ENCODE measurements around the gene WRNIP1.

The WRNIP1 gene

GRCh38 chr6:2748183-2748582 is 17.0 kb upstream of the WRNIP1 start:
- no peak for DNase-seq
- H3K9me3 ChIP-seq (ENCODE audit: severe bottlenecking): no peaks in the 10 kb centered on the region
- no peaks in the 10 kb centered on the region for H3K27me3 ChIP-seq (ENCODE audit: insufficient read depth, low read depth, severe bottlenecking)
- no peaks in the 10 kb centered on the region for H3K36me3 ChIP-seq
- no peak overlapping the region for H3K27ac ChIP-seq
- H3K4me3 ChIP-seq (ENCODE audit: low read depth, low read length): no peak overlapping the region
- TF ChIP-seq, protein P1, sequence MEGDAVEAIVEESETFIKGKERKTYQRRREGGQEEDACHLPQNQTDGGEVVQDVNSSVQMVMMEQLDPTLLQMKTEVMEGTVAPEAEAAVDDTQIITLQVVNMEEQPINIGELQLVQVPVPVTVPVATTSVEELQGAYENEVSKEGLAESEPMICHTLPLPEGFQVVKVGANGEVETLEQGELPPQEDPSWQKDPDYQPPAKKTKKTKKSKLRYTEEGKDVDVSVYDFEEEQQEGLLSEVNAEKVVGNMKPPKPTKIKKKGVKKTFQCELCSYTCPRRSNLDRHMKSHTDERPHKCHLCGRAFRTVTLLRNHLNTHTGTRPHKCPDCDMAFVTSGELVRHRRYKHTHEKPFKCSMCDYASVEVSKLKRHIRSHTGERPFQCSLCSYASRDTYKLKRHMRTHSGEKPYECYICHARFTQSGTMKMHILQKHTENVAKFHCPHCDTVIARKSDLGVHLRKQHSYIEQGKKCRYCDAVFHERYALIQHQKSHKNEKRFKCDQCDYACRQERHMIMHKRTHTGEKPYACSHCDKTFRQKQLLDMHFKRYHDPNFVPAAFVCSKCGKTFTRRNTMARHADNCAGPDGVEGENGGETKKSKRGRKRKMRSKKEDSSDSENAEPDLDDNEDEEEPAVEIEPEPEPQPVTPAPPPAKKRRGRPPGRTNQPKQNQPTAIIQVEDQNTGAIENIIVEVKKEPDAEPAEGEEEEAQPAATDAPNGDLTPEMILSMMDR (IDR thresholded peaks at IDR 0.05; ENCODE audit: low read depth, low read length): no peak

GRCh38 chr6:2749969-2750600 is 15.1 kb upstream of the WRNIP1 start:
- Histone ChIP-seq H3K27me3 (ENCODE audit: insufficient read depth, low read depth, severe bottlenecking) (no peaks in the 10 kb centered on the region), H3K4me3 (ENCODE audit: low read depth, low read length) (no peak overlapping the region), H3K36me3 (no peaks in the 10 kb centered on the region), H3K27ac (no peak overlapping the region), H3K9me3 (ENCODE audit: severe bottlenecking) (no peaks in the 10 kb centered on the region)
- DNase-seq: peak; percentile 69
- TF ChIP-seq, protein P1 (IDR thresholded peaks at IDR 0.05; ENCODE audit: low read depth, low read length): peak; percentile 80

DNA sequence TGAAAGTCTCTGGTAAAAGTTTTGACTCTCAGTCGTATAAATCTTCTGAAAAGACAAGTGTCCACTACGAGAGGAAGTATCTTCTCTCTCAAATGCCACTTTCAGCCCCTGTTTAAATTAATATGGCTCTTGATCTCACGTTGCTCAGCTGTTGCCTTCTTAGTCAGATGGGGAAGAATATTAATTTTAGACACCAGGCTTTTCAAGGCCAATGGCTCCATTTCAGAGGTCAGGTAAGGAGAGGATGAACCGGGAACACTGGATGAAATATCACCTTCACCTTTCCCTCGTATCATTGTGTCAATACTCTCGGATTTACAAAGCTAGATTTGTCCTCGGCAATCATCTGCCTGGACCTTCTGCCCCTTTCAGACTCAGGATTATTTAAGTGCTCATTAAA is 14.4 kb upstream of the WRNIP1 start, which contains the start of gene MYLK4:
TSS of gene MYLK4 (minus strand) at position 91 of the 400 bp plus-strand sequence. CDS start 1,628 bp downstream, outside the sequence.
- no peaks in the 10 kb centered on the region for H3K9me3 ChIP-seq (ENCODE audit: severe bottlenecking)
- no peak within 1 kb of the TSS for H3K27ac ChIP-seq
- DNase-seq: no peak
- TF ChIP-seq, protein P1 (IDR thresholded peaks at IDR 0.05; ENCODE audit: low read depth, low read length): no peak
- H3K27me3 ChIP-seq (ENCODE audit: insufficient read depth, low read depth, severe bottlenecking): no peaks in the 10 kb centered on the region
- H3K36me3 ChIP-seq: no peaks in the 10 kb centered on the region
- no peak within 1 kb of the TSS for H3K4me3 ChIP-seq (ENCODE audit: low read depth, low read length)

- Histone ChIP-seq H3K27ac (no peak overlapping the region), H3K9me3 (ENCODE audit: severe bottlenecking) (no peaks in the 10 kb centered on the region), H3K36me3 (no peaks in the 10 kb centered on the region), H3K27me3 (ENCODE audit: insufficient read depth, low read depth, severe bottlenecking) (no peaks in the 10 kb centered on the region), H3K4me3 (ENCODE audit: low read depth, low read length) (no peak overlapping the region)
- TF ChIP-seq, protein P1 (IDR thresholded peaks at IDR 0.05; ENCODE audit: low read depth, low read length): no peak
- DNase-seq: no peak
Measured at GRCh38 chr6:2751871-2752270, 13.3 kb upstream of the WRNIP1 start.

GRCh38 chr6:2752477-2753109 is 12.6 kb upstream of the WRNIP1 start:
- no peaks in the 10 kb centered on the region for H3K36me3 ChIP-seq
- TF ChIP-seq, protein P1 (IDR thresholded peaks at IDR 0.05; ENCODE audit: low read depth, low read length): no peak
- no peak overlapping the region for H3K4me3 ChIP-seq (ENCODE audit: low read depth, low read length)
- no peak for DNase-seq
- H3K27me3 ChIP-seq (ENCODE audit: insufficient read depth, low read depth, severe bottlenecking): no peaks in the 10 kb centered on the region
- H3K9me3 ChIP-seq (ENCODE audit: severe bottlenecking): no peaks in the 10 kb centered on the region
- no peak overlapping the region for H3K27ac ChIP-seq

Measured in WERI-Rb-1 (cell line).